ENCODE measurements around the gene C5orf34.
A peak's percentile ranks its signal among the peaks of the same experiment; 100 is the strongest.
"Not testable (repeated sequence)": the region's sequence is repeated elsewhere in the genome, so short reads cannot be mapped to it uniquely, and the experiment has no call there.

The C5orf34 gene, protein sequence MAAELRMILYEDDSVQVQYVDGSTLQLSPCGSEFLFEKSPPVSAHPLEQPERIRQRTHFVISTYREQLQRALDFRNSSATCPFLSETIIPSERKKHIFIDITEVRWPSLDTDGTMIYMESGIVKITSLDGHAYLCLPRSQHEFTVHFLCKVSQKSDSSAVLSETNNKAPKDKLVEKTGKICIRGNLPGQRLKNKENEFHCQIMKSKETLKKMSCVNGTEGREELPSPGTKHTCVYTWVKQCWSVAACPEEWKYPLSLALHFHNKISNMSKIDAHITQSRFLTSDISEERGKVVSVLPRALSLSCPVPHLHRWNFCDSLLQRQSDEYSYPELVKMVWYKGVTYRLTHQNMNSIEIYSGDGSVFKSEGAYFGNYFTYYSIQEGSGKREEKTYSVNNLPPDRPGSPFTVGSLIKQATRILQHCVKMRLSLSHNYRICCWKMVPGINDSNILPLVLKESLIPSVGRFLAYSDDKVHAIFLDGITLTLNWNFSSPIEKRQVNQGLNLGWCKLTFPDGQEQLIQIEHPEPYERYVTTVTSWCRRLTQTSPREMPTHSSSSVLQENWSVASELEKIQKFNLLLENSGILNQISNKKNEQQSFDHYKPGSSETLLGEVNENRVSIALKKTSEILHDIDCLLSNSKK

DNA sequence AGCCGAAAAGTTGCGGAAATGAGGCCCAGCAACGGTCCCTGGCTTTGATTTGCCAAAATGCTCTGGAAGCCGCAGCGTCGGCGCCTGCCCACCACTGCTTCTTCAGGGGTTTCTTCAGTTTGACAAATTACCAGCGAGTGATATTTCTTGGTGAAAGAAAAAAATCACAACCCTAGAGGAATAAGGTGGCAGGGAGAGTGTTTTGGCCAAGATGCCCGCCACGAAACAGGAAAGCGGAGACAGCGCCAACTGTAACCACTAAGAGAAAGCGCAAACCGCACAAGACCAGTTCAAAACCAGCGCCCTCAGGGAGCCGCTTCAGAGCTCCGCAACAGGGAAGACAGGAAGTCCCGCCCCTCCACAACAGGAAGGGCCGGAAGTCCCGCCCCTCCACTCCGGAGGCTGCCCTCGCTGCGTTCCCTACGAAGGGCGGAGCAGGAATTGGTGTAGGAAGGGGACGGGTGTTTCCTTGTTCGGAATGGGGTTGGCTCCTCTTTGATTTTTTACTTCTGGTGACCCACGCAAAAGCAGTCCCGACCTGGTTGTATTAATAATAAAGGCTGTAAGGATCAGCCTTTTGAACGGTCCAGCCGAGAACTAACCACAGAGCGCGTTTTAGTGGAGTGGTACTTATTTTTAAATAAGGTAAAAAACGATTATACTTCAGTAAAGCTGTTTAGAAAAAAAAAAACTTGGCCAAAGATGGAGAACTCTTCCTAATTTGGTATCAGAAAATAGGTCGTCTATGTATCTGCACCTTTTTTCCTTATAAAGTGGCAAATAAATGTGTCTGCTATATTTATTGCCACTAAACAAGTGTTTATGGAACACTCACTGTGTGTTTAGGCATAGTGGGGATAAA lies at the start of gene C5orf34:
Gene C5orf34 (minus strand): TSS at position 333 of the 862 bp plus-strand sequence. CDS start 5,809 bp downstream, outside the sequence.
- peak; percentile 94 for DNase-seq

DNA sequence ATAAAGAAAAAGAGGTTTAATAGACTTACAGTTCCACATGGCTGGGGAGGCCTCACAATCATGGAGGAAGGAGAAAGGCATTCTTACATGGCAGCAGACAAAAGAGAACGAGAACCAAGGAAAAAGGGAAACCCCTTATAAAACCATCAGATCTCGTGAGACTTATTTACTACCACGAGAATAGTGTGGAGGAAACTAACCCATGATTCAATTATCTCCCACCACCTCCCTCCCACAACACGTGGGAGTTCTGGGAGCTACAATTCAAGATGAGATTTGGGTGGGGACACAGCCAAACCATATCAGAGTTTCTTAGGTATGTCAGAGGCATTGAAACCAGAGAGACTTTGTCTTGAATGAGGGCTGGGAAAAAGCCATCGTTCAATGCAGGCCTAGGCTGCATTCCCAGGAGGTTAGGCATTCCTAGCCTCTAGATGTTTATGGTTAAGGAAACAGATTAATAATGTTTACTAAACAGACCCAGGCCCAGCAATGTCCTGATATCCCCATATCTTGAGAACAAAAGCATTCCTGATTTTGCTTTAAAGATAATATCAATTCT lies 49.4 kb upstream of the C5orf34 start:
- DNase-seq = no peak

DNA sequence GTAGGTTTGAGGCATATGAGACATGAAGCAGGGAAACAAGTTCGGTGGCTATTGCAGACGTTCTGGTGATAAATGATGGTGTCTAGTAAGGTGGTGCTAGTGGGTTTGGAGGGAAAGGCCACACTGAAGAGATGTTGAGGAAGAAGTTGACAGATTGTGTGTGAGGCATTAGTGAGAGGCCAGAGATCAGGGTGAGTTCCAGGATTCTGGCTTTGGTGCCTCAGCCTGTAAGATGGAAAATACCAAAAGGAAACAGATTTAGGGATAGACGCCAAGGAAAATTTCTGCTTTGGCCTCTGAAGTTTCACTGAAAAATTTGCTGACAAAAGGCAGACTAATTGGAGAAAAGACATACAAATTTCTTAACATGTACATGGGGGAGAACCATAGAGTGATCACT lies 48.4 kb upstream of the C5orf34 start:
- DNase-seq = no peak

DNA sequence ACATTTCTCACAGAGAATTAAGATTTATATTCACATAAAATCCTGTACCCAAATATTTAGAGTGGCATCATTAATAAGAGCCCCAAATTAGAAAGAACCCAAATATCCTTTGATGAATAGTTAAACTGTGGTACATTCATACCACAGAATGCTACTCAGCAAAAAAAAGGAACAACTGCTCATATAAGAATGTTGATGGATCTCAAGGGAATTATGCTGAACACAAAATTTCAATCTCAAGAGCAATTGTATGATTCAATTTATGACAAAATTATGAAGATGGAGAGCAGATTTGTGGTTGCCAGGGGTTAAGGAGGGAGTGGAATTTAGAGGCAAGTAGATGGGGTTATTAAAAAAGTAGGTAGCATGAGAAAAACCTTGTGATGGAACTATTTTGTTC lies 46.4 kb upstream of the C5orf34 start:
- DNase-seq = no peak

DNA sequence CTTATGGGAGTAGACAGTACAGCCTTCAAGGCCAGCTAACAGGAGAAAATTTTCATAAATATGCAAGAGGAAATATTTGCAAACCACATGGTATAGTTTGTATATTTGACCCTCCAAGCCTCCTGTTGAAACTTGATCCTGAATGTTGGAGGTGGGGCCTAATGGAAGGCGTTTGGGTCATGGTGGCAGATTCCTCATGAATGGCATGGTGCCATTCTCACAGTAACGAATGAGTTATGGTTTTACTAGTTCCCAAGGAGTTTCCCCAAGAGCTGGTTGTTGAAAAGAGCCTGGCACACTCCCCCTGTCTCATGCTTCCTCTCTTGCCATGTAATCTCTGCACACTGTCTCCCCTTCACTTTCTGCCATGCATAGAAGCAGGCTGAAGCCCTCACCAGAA lies 45.2 kb upstream of the C5orf34 start:
- DNase-seq = peak; percentile 73

DNA sequence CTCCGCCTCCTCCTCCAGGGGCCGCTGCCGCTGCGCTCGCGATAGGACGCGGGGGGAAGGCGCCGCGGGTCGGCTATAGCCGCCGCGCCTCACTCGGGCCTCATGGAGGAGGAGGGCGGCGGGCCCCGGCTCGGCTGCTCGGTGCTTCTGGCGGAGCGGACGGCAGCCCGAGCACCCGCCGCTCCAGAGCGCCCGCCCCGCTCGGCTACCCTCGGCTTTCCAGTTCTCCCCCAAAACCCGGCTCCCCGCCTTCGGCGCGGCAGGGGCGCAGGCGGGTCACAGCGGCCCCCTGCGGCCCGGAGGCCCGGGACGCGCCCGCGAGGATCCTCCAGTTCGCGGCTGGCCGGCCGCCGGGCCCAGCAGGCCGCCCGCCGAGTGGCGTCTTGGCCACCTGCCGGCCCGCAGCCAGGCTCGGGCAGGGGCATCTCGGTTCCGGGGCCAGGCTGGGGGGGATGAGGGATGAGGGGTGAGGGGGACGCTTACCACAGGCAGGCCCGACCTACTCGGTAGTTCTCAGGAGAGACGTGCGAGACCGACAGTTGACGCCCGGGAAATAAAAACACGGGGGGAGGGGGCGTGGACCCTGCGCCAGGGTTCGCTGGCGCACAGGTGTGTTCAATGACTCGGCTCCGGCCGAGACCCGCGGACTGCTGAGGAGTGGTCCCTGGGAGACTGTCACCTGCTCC lies 42.1 kb upstream of the C5orf34 start, which contains the start of gene PAIP1:
Gene PAIP1 (minus strand): TSS at position 221 of the 686 bp plus-strand sequence. CDS start 231 bp downstream, outside the sequence.
- peak; percentile 87 for DNase-seq

DNA sequence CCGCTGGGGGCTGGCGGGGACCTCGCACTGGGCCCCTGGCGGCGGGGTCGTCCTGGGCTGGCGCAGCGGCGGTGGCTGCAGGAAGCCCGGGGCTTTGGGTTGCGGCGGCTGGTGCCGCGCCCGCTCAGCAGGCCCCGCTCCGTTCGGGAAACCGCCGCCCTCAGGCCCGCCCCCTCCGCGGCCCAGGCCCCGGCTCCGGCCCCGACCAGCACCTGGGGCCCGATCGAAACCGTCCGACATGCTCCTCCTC lies 41.6 kb upstream of the C5orf34 start:
- DNase-seq = not testable (repeated sequence)

DNA sequence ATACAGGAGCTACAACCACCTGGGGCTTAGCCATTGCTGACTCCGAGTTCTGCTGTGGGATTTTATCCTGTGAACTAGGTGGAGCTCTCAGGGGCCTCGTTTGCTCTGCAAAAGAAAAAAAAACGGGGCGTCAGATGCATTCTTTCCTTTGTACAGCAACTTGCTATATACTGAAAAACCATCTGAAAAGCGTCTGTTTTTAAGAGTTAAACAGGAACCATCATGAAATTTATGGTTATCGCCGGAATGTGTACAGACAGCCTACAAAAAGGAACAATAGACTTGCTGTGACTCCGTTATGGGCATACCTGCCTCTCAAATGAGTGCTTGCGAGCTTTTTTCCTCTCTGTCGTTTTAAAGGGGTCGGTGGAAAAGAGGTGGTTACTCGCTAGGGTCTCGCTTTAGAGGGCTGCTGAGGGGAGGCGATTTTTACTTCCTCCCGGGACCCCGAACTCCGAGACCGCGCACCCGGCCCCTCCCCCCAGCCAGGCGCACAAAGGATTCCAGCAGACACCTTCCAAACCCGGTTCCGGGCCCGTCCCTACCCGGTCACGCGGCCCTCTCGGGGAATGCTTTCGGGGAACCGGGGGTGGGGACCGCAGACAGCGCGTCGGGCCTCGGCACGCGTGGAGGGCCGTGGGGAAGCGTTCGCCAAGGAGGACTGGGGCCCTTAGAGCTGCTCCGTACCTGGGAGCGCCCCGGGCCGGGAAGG lies 41.1 kb upstream of the C5orf34 start:
- peak; percentile 43 for DNase-seq

DNA sequence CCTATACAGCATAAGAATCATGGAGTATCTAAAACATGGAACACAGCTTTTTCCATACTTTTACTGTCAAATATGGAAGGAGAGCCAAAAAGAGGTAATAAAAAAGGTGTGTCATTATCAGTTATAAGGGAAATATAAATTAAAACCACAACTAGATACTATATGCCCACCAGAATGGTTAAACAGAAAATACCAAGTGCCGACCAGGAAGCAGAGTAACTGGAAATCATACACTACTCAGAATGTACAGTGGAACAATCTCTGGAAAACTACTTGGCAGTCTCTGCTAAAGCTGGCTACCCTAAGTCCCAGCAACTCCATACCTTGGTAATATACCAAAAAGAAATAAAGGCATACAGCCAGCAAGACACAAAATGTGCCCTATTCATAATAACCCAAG lies 39.5 kb upstream of the C5orf34 start:
- no peak for DNase-seq

DNA sequence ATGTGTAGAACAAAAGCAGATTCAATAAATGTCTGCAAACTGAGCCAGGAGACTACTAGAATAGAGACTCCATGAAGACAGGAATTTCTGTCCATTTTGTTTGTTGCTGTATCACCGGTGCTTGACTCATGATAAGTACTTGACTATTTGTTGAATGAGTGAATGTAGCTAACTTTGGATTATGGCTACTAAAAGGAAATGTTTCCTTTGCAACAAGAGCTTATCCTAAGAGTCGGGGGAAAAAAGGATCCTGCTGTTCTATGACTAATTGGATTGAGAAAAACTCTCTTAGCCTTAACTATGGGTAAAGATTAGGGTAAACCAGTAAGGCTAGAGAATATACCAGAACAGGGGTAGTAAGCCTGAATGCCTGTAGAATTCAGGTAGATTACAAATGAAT lies 38.4 kb upstream of the C5orf34 start:
- peak; percentile 21 for DNase-seq

DNA sequence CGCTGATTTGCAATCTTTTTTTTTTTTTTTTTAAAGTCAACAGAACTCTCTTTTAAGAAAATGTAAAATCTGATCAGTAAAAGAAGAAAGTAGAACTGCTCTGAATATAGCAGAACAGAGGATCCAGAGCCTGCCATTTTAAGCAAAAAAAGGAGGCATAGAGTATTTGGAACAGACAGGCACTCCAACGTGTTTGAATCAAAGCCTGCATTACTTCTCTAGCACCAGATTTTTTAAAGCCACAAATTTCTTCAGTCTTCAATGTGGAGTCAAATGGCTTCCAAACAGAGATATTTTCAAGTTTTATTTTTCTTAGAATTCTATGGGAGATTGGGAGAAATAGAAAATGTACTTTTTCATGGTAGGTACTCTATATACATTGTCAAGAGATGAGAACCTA lies 36.8 kb upstream of the C5orf34 start:
- no peak for DNase-seq

DNA sequence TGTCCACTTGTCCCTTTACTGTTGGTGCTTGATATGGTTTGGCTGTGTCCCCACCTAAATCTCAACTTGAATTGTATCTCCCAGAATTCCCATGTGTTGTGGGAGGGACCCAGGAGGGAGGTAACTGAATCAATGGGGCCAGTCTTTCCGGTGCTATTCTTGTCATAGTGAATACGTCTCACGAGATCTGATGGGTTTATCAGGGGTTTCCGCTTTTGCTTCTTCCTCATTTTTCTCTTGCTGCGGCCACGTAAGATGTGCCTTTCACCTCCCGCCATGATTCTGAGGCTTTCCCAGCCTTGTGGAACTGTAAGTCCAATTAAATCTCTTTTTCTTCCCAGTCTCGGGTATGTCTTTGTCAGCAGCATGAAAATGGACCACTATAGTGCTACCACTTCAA lies 34.3 kb upstream of the C5orf34 start:
- DNase-seq = not testable (repeated sequence)

DNA sequence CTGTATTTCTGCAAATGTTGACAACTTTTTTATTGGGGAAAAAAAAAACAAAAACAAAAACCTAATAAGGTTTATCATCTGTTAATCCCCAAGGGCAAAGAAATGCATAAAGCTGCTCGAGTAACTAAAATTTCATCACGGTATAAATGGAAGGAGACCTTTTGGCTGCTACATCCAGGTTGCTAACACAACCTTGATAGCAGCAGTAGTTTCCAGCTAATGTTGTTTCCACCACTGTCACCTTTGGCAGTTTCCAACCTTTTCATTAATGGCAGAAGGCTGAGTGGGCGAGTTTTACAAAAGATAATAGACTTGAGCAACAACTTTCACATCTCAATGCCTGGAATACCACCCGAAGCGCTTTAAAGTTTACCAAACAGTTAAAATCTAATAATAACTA lies 33.4 kb upstream of the C5orf34 start:
- DNase-seq = no peak

DNA sequence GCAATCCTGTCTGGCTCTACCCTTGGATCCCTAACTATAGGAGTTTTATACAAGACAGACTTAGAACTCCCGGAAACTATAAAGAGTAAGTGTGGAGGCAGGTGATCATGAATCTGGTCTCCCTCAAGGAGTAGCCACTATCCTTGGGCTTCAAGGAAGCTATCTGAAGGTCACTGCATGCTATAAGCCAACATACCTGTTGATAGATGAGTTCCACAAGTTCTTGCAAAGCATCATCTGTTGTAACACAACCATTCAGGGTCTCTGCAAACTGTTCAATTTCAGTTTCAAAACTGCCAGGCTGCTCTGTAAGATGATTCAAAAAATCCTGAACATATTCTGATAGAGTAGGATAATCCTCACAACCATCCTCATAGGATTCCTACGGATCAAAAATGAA lies 32.6 kb upstream of the C5orf34 start:
- no peak for DNase-seq

DNA sequence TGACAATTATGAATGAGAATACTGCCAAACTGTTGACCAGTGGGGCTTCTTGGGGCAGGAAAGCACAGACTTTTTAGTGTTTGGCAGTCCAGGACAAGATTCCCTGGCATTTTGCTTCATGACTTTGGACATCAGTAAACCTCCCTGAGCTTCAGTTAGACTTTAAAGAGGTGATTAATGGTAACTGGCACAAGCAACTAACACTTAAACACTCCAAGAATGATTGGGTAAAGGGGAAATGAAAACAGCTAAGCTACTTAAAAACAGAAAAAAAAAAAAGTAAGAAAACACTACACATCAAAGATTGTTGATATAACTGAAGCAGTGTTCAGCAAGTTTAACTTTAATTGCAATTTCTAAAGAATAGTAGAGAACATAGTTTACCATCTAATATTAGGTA lies 28.5 kb upstream of the C5orf34 start:
- no peak for DNase-seq

DNA sequence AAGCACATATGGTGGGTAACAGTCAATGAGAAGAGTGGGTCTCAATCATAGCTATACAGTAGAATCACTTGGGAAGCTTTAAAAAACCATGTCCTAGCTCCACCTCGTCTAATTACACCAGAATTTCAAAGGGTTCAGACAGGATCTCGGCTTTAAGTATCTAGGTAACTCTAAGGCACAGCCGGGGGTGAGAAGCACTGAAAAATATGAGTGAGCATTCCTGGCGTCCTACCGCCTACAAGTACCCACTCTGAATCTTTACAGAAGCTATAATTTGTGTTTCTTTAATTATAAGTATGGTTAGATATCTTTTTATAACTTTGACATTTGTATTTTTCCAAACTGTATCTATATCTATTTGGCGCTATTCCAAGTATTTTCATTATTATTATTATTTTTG lies 25.8 kb upstream of the C5orf34 start:
- no peak for DNase-seq

DNA sequence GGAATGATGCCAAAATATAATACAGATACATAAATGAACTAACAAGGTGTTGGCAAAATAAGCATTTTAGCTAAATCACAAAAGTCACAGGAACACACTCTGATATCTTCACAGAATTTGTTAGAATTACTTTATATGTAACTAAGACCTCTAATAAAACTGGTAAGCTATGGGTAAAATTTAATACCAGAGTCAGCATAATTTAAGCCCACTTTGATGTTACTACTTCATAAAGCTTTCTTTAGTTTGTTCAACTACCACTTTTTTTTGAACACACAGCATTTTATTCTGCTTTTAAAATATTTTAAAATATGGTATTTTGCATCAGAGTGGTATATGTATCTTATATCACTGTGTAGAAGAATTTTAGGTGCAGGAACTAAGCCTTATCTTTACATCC lies 22.0 kb upstream of the C5orf34 start:
- DNase-seq = no peak

DNA sequence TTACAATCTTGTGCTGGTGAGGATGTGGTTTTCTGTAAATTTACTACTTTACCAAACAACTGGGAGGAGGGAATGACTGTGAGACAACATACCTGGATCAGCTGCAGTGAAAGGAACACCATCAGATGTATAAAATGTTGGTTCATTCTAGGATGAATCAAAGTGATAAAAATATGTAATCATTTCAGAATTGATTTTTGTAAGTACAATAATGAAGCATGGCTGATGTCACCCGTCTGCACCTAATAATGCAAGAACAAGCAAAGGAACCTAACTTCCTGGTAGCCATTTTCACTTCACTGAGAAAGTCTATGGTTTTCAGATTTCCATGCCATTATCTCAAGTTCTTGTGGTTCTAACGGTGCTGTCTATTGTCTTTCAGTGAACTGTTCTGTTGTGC lies 18.7 kb upstream of the C5orf34 start:
- no peak for DNase-seq

DNA sequence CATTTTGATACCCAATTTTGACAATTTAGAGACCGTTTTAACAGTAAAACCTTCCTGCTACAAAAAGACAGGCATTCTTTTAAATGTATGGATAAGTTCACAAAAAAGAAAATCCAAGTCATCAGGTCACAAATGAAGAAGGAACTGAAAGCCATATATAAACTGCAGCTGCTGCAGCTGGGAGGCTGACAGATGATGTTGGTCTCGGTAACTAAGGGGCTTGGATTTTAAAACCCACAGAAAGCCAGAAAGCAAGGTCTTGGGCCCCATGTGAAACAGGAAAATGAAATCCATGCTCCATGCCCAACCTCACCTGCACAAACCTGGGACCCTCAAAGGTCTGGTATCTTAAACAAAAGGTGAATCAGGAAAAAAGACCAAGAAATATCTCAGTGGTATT lies 15.7 kb upstream of the C5orf34 start:
- no peak for DNase-seq

DNA sequence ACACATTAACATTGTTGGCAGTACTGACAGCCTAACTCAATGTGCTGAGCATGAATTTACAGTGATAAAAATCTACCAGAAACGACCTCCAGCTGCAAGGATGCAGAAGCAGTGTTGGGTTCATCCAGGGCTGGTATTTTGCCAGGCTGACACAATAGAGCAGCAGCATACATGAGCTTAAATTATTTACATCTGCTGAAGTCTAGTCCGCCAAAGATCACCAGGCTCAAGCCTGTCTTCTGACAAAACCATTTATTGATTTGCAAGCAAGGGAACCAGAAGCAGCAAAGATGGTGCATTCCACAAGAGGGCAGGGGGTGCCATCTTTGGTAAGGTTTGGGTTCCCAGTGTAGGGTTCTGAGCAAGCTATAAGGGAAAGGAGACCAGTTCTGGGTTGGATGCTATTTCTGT lies 8.7 kb upstream of the C5orf34 start:
- no peak for DNase-seq

DNA sequence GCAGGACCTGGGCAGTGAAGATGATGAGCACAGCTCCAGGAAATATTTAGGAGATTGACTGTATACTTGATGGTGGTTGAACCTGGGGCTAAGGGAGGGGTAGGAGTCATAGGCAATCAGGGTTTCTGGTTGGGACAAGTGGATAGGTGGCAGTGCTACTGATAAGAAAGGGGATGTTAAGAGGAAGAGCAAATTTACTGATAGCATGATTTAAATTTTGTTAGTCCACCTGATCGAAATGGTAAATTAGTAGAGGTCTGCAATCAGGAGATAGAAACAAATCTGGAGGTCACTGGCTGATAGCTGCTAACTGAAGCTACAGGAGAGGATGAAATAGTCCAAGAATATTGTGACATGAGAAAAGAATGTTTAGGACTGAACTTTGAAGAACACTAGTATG lies 5.7 kb upstream of the C5orf34 start:
- DNase-seq = no peak

DNA sequence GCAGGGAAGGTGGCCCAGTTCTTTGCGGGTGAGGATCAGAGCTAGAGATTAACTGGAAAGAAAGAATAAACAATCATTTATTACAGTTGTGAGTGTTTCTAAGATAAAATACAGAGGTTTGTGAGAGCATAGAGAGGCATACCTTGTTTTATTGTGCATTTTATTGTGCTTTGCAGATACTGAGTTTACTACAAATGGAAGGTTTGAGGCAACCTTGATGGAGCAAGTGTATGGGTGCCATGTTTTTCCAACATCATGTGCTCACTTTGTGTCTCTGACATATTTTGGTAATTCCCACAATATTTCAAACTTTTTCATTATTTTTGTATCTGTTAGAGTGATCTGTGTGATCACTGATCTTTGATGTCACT lies 715 bp upstream of the C5orf34 start:
- DNase-seq = no peak
